Measurements from ENCODE around the gene PPP1R16B.
A peak's percentile ranks its signal among the peaks of the same experiment; 100 is the strongest.
"Not testable (repeated sequence)": the region's sequence is repeated elsewhere in the genome, so short reads cannot be mapped to it uniquely, and the experiment has no call there.

PPP1R16B gene

DNA sequence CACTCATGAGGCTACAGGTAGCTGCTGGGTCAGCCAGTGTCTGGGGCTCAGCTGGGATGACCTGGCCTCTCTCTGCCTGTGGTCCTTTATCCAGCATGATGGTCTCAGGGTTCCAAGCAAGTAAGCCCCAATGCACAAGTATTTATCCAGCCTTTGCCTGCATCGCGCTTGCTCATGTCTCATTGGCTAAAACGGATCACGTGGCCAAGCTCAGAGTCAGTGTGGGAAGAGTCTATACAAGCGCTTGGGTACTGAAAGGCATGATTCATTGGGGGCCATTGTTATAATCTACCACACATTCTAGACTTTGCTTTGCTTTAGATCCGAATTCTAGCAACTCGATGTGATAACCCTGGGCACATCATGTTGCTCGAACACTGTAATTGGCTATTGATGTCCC lies 48.3 kb downstream of the PPP1R16B start:
- DNase-seq (ENCODE audit: low spot score) = no peak

GRCh38 chr20:38854654-38855066 lies 49.2 kb downstream of the PPP1R16B start:
- DNase-seq (ENCODE audit: low spot score) = no peak

- peak; percentile 78 for DNase-seq (ENCODE audit: low spot score)
Observed at GRCh38 chr20:38855356-38855755, 49.9 kb downstream of the PPP1R16B start.

DNA sequence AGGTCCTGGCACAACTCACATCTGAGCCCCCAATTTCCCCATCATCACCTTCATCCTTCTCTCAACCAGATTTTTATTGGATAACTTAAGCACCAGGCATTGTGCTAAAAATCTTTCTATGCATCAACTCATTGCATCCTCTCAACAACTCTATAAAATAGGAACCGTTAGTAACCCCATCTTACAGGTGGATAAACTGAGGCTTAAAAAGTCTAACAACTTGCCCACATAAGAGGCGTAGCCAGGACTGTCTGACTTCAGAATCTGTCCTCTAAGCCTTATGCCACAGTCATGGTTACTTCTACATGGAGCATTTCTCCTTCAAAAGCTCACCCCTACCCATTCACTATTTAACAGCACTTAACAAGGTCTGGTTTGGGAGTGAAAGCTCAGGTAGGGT lies 51.1 kb downstream of the PPP1R16B start:
- no peak for DNase-seq (ENCODE audit: low spot score)

DNA sequence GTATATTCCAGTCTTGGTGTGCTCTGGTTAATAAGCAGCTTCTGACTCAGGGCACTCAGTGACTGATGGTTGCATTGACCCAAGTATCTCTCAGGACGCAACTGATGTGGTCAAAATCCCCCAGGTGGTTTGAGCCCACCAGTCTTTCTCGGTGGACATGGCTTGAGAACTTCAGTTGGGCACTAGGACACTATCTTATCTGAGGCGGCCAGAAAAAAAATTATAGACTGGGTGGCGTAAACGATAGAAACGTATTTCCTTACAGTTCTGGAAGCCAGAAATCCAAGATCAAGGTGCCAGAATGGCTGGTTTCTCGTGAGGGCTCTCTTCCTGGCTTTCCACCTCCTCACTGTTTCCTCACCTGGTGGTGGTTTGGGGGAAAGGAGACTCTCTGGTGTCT lies 52.2 kb downstream of the PPP1R16B start:
- no peak for DNase-seq (ENCODE audit: low spot score)

GRCh38 chr20:38859070-38859690 lies 53.7 kb downstream of the PPP1R16B start:
- DNase-seq (ENCODE audit: low spot score) = no peak

DNA sequence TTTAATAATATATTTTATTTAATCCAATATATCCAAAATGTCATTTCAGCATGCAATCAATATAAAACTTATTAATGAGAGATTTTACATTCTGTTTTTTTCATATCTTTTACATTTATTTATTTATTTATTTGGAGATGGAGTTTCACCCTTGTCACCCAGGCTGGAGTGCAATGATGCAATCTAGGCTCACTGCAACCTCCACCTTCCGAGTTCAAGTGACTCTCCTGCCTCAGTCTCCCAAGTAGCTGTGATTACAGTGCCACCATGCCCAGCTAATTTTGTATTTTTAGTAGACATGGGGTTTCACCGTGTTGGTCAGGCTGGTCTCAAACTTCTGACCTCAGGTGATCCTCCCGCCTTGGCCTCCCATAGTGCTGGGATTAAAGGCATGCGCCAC lies 54.4 kb downstream of the PPP1R16B start:
- not testable (repeated sequence) for DNase-seq (ENCODE audit: low spot score)

- DNase-seq (ENCODE audit: low spot score) = no peak
Observed at GRCh38 chr20:38861071-38861401, 55.5 kb downstream of the PPP1R16B start.

GRCh38 chr20:38862226-38862625 lies 56.7 kb downstream of the PPP1R16B start:
- no peak for DNase-seq (ENCODE audit: low spot score)

DNA sequence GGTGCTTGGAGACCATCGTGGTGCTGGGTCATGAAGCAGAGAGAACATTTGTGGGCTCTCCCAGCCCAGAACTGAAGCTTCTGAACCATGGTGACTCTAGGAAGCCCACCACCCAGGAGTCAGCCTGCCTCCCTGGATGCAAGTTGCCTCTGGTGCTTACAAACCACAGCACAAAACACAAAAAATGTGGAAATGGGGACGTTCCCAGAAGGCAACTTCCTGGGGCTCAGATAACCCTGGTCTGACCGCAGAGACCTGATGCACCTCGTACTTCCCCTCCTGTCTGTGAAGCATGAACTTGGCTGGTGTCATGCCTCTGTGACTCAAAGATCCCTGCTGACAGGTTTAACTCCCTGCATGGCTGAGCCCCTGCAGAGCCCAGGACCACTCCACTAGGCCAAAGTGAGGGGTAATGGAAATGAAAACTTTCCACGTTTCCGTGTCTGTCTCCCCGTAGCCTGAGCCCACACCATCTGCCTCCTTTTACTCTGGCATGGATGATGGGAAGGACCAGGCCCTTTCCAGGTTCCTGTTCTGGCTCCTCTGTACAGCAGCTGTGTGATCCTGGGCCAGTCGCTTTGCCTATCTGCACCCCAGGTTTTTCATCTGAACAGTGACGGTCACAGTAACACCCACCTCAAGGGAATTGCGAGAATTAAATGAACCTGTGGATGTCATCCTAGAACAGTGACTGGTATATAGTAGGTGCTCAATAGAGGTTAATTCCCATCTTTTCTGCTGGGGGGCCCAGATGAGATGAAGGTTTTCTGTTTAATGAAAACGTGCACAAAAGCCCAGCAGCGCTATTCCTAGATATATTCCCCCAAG lies 57.7 kb downstream of the PPP1R16B start:
- no peak for DNase-seq (ENCODE audit: low spot score)

GRCh38 chr20:38864662-38865061 lies 59.2 kb downstream of the PPP1R16B start:
- no peak for DNase-seq (ENCODE audit: low spot score)

DNA sequence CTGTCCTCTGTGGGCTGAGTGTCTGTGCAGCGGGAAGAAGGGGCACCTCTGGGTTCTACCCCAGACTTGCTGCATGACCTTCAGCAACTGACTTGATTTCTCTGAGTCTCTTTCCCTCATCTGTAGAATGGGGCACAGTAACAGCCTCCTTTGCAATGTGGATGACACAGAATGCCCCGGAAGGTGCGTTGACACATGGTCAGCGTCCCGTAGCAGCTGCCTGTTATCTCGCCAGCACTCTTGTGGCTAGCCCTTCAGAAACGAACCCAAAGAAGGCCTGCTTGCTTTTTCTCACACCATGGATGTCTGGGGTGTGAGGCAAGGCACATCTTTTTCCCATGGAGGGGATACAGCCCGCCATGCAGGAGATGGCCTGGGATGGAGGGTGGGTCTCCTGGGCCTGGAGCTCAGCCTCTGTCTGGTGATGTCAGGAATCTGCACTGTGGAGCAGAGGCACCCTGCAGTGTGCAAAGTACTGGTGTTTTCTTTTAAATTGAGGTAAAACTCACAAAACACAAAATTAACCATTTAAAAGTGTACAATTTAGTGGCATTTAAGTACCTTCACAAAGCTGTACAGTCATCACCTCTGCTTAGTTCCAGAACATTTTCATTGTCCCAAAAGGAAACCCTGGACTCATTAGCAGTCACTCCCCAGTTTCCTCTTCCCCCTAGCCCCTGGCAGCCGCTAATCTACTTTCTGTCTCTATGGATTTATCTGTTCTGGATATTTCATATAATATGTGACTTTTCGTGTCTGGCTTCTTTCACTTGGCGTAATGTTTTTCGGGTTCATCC lies 61.0 kb downstream of the PPP1R16B start:
- no peak for DNase-seq (ENCODE audit: low spot score)

DNA sequence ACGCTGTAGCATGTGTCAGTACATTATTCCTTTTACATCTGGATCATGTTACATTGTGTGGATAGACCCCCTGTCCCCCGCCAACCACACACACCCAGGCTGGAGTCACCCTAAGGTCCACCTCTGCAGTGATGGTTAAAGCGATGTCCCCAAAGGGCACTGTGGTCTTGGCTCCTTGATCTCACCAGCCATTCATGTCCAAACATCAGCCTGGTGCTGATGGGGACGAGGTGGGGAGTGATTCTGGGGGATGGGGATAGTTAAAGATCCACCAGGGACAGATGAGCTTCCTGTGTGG lies 61.5 kb downstream of the PPP1R16B start:
- no peak for DNase-seq (ENCODE audit: low spot score)

- DNase-seq (ENCODE audit: low spot score) = peak; percentile 17
Observed at GRCh38 chr20:38870733-38871559, 65.4 kb downstream of the PPP1R16B start.

GRCh38 chr20:38871560-38871953 lies 66.1 kb downstream of the PPP1R16B start:
- DNase-seq (ENCODE audit: low spot score) = no peak

- DNase-seq (ENCODE audit: low spot score) = no peak
Observed at GRCh38 chr20:38872036-38872435, 66.5 kb downstream of the PPP1R16B start.

- no peak for DNase-seq (ENCODE audit: low spot score)
Observed at GRCh38 chr20:38872491-38873049, 67.1 kb downstream of the PPP1R16B start.

DNA sequence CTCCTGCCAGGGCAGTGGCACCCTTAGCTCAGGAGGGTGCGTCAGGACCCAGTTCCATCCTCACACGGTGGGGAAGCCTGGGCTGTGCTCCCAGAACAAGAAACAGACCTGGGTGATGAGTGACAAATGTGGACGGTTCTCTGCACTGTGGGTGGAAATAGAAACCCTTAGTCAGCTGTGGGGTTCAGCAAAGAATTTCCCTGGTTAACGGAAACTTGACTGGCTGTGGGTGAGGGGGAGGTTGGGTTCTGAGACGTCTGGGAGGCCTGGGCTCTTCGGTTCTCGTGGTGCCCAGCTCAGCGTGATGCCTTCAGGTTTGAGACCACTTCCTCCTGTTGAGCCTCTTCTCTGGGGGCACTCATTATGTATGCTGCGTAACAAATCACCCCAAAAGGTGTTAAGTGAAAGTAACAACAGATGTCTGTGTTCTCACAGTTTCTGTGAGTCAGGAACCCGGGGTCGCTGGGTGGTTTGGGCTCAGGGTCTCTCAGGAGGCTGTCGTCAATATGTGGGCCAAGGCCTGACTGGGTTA lies 67.6 kb downstream of the PPP1R16B start:
- DNase-seq (ENCODE audit: low spot score) = no peak

GRCh38 chr20:38874460-38875174 lies 69.1 kb downstream of the PPP1R16B start:
- DNase-seq (ENCODE audit: low spot score) = no peak

DNA sequence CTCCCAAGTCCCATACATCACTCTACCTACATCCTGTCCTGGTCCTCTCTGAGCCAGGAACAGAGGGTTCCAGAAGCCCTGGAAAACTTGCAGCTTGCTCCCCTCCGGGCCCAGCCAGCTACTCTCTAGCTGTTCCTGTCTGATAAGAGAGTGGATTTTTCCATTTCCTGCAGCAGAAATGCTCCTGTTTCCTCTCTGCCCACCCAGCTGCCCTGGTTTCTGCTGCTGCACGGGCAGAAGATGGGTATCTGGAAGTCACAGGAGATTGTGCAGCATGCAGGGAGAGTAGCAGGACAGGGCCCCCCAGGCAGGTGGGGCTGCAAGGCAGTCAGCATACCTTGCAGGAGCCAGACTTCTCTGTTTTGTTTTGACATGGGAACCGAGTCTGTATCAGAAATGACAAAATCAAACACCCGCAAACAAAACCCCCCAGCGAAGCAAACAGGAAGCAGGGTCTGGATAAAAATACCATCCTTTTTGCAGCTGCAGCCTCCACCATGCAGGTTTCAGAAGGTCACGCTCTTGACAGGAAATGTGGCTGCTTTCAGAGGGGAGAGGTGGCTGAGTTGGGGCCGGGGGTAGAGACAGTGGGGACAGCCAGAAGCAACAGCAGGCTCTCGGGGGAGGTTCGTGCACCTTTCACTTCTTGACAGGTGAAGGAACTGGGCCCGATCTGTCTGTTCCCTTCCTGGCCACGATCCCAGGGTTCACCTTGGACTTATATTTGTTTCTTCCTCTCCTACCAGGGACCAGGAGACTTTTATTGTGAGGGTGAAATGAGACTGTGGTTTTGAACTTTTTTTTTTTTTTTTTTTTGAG lies 69.9 kb downstream of the PPP1R16B start:
- no peak for DNase-seq (ENCODE audit: low spot score)

All from AG08395 (cell line).